Ovary (tissue), 3 donors: Measurements from ENCODE around the gene GATA3.

Experiments used
- EP300 ChIP-seq: sonication (generic); formaldehyde crosslinking; IDR thresholded peaks from one replicate; pipeline ENCODE4 v1.6.1; 2017; ENCODE audit warnings: antibody characterized with exemption
- POLR2A ChIP-seq: fragments of 450-650 bp; IDR thresholded peaks from one replicate; pipeline ENCODE4 v1.6.1; 2017; ENCODE audit warnings: antibody characterized with exemption, mild to moderate bottlenecking, moderate library complexity
- TF ChIP-seq, protein P1 (sequence below), 3 donors: fragments of 450-650 bp in 2 of 3; fragments of 200-600 bp in 1 of 3; IDR thresholded peaks; one replicate each; pipeline versions ENCODE4 v1.5.1 to v1.8.0; 2016 to 2022; ENCODE audit warnings: antibody characterized with exemption in 3 of 3, mild to moderate bottlenecking in 1 of 3
- donor health status: DM: no; HTN: no; CAD: no.

DNA sequence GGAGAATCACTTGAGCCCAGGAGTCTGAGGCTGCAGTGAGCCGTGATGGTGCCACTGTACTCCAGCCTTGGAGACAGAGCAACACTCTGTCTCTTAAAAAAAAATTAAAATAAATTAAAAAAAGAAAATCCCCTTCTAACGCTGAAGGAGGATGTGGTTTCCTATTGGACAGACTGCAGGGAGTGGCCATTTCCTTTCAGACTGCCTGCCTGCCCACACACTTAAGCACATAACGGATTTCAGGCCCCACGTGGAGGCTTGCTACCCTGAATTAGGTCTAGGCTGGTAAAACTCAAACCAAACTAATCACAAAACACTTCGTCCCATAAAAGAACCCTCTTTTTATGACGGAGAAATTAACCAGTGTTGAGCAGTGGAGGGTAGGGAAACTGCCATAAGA is 34.0 kb downstream of the GATA3 start:
- TF ChIP-seq, protein P1, sequence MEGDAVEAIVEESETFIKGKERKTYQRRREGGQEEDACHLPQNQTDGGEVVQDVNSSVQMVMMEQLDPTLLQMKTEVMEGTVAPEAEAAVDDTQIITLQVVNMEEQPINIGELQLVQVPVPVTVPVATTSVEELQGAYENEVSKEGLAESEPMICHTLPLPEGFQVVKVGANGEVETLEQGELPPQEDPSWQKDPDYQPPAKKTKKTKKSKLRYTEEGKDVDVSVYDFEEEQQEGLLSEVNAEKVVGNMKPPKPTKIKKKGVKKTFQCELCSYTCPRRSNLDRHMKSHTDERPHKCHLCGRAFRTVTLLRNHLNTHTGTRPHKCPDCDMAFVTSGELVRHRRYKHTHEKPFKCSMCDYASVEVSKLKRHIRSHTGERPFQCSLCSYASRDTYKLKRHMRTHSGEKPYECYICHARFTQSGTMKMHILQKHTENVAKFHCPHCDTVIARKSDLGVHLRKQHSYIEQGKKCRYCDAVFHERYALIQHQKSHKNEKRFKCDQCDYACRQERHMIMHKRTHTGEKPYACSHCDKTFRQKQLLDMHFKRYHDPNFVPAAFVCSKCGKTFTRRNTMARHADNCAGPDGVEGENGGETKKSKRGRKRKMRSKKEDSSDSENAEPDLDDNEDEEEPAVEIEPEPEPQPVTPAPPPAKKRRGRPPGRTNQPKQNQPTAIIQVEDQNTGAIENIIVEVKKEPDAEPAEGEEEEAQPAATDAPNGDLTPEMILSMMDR (IDR thresholded peaks at IDR 0.05): no peak
- TF ChIP-seq EP300 (no peak), POLR2A (no peak)
